HG03095 (cell line): Measurements from ENCODE around the gene CALD1.

ENCODE experiments used
- ATAC-seq: cut with Tn5 transposase; IDR thresholded peaks from one replicate; pipeline ENCODE4 v1.9.1; 2021; ENCODE audit warnings: moderate library complexity; ENCODE audit not compliant: unreplicated experiment

CALD1 gene

GRCh38 chr7:134993877-134994456 is 214.5 kb downstream of the CALD1 start:
- no peak for ATAC-seq

GRCh38 chr7:134995239-134996096 is 216.0 kb downstream of the CALD1 start:
- peak; percentile 45 for ATAC-seq

GRCh38 chr7:134996097-134996550 is 216.7 kb downstream of the CALD1 start:
- peak; percentile 36 for ATAC-seq

- ATAC-seq = no peak
Measured at GRCh38 chr7:134997214-134997885, 217.9 kb downstream of the CALD1 start.

- no peak for ATAC-seq
Measured at GRCh38 chr7:134999136-134999535, 219.7 kb downstream of the CALD1 start.

GRCh38 chr7:135001390-135002165 is 222.1 kb downstream of the CALD1 start:
- ATAC-seq = no peak

GRCh38 chr7:135012229-135012628 is 232.8 kb downstream of the CALD1 start:
- no peak for ATAC-seq
